ENCODE results near the gene ZRANB3. TPM values are rescaled to one million over a fixed set of nuclear protein-coding genes. Genes with fewer than 3 reads are reported as not detected.

Gene ZRANB3
- 1 to 10 TPM in 2 of 4 donors, under 1 TPM in 1, not detected in 1; 0.81 to 3.6 (median 3.0) TPM for polyA plus RNA-seq
- long read RNA-seq, donor 1 = 0 reads
- long read RNA-seq, donor 2 = 0 reads
- long read RNA-seq, donor 3 = 0 reads
- long read RNA-seq, donor 4 = 0 reads
- long read RNA-seq, donor 5 = 0 reads
- long read RNA-seq, donor 6 = 0 reads
- long read RNA-seq, donor 7 = 0 reads
- long read RNA-seq, donor 8 = 0 reads
- long read RNA-seq, donor 9 = 0 reads
- long read RNA-seq, donor 10, full-length matches to known transcripts = 1 of 1 reads
- long read RNA-seq, donor 10, partial matches to known transcripts = 0 of 1 reads
- long read RNA-seq, donor 10, other reads (novel, unspliced or antisense) = 0 of 1 reads

GRCh38 chr2:135530313-135531230 is at the start of gene ZRANB3:
Gene ZRANB3 (minus strand): TSS chr2:135531218.
- peak within 1 kb of the TSS; percentile 42 to 95 (median 95) for H3K27ac ChIP-seq (ENCODE audit: low read depth in 1 of 3, low read length in 2 of 3)
- DNase-seq = peak; percentile 98 to 99
- WGBS, 3 donors = 0 to 1% (median 1%) methylated on average over 46 of the region's 46 CpGs
- peak; percentile 10 for FAIRE-seq
- H3K27me3 ChIP-seq (ENCODE audit: control insufficient read depth in 3 of 3, insufficient read depth in 3 of 3, low read length in 3 of 3) = no peaks in the 10 kb centered on the region
- H3K9me3 ChIP-seq (ENCODE audit: control insufficient read depth in 2 of 2, insufficient read depth in 1 of 2, low read depth in 1 of 2, low read length in 1 of 2) = no peaks in the 10 kb centered on the region
- H3K4me3 ChIP-seq (ENCODE audit: low read depth in 1 of 3, low read length in 3 of 3) = peak within 1 kb of the TSS; percentile 68 to 84 (median 81)
- H3K36me3 ChIP-seq (ENCODE audit: control insufficient read depth in 3 of 3, insufficient read depth in 2 of 3, low read depth in 1 of 3, low read length in 3 of 3) = no peaks in the 10 kb centered on the region
- peaks cover 0 to 3% (median 2%) of the 10 kb centered on the region in 3 donors for H3K4me1 ChIP-seq (ENCODE audit: control insufficient read depth in 3 of 3, insufficient read depth in 2 of 3, low read depth in 1 of 3, low read length in 2 of 3)

GRCh38 chr2:135573620-135574019 is 42.6 kb upstream of the ZRANB3 start:
- no peaks in the 10 kb centered on the region for H3K4me1 ChIP-seq (ENCODE audit: control insufficient read depth in 3 of 3, insufficient read depth in 2 of 3, low read depth in 1 of 3, low read length in 2 of 3)
- no peak for DNase-seq
- no peaks in the 10 kb centered on the region for H3K9me3 ChIP-seq (ENCODE audit: control insufficient read depth in 2 of 2, insufficient read depth in 1 of 2, low read depth in 1 of 2, low read length in 1 of 2)
- 93 to 100% (median 98%) methylated on average over 1 of the region's 1 CpG for WGBS, 3 donors
- H3K27ac ChIP-seq (ENCODE audit: low read depth in 1 of 3, low read length in 2 of 3) = no peak overlapping the region
- FAIRE-seq = no peak
- H3K27me3 ChIP-seq (ENCODE audit: control insufficient read depth in 3 of 3, insufficient read depth in 3 of 3, low read length in 3 of 3) = no peaks in the 10 kb centered on the region
- H3K36me3 ChIP-seq (ENCODE audit: control insufficient read depth in 3 of 3, insufficient read depth in 2 of 3, low read depth in 1 of 3, low read length in 3 of 3) = peaks cover 0 to 8% (median 0%) of the 10 kb centered on the region in 3 donors
- no peak overlapping the region for H3K4me3 ChIP-seq (ENCODE audit: low read depth in 1 of 3, low read length in 3 of 3)

DNA sequence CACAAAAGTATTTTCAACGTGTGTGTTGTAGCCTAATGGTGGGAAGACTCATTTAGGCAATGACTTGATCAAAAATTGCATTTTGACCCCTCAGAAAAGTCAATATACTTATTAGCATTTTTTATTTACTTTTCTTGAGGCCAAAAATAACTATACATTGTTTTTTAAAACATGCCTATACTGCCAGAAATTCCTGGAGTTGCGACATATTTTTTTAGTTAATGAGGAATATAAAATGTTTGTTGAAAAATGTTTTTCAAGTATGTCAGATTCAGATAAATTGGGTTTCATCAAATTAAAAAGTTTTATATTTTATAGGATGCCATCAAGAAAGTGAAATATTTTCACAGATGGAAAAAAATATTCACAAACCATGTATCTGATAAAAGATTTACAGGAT is 39.9 kb upstream of the ZRANB3 start:
- Histone ChIP-seq H3K9me3 (ENCODE audit: control insufficient read depth in 2 of 2, insufficient read depth in 1 of 2, low read depth in 1 of 2, low read length in 1 of 2) (no peaks in the 10 kb centered on the region), H3K36me3 (ENCODE audit: control insufficient read depth in 3 of 3, insufficient read depth in 2 of 3, low read depth in 1 of 3, low read length in 3 of 3) (peaks cover 0 to 14% (median 0%) of the 10 kb centered on the region in 3 donors), H3K4me1 (ENCODE audit: control insufficient read depth in 3 of 3, insufficient read depth in 2 of 3, low read depth in 1 of 3, low read length in 2 of 3) (no peaks in the 10 kb centered on the region), H3K27ac (ENCODE audit: low read depth in 1 of 3, low read length in 2 of 3) (no peak overlapping the region), H3K4me3 (ENCODE audit: low read depth in 1 of 3, low read length in 3 of 3) (no peak overlapping the region), H3K27me3 (ENCODE audit: control insufficient read depth in 3 of 3, insufficient read depth in 3 of 3, low read length in 3 of 3) (no peaks in the 10 kb centered on the region)
- FAIRE-seq = no peak
- WGBS, 3 donors = 87 to 93% (median 89%) methylated on average over 2 of the region's 2 CpGs
- no peak for DNase-seq

GRCh38 chr2:135563793-135564192 is 32.8 kb upstream of the ZRANB3 start:
- Histone ChIP-seq H3K9me3 (ENCODE audit: control insufficient read depth in 2 of 2, insufficient read depth in 1 of 2, low read depth in 1 of 2, low read length in 1 of 2) (no peaks in the 10 kb centered on the region), H3K27me3 (ENCODE audit: control insufficient read depth in 3 of 3, insufficient read depth in 3 of 3, low read length in 3 of 3) (no peaks in the 10 kb centered on the region), H3K4me1 (ENCODE audit: control insufficient read depth in 3 of 3, insufficient read depth in 2 of 3, low read depth in 1 of 3, low read length in 2 of 3) (no peaks in the 10 kb centered on the region), H3K4me3 (ENCODE audit: low read depth in 1 of 3, low read length in 3 of 3) (no peak overlapping the region), H3K27ac (ENCODE audit: low read depth in 1 of 3, low read length in 2 of 3) (no peak overlapping the region), H3K36me3 (ENCODE audit: control insufficient read depth in 3 of 3, insufficient read depth in 2 of 3, low read depth in 1 of 3, low read length in 3 of 3) (peaks cover 0 to 8% (median 0%) of the 10 kb centered on the region in 3 donors)
- 96 to 98% (median 97%) methylated on average over 4 of the region's 4 CpGs for WGBS, 3 donors
- no peak for DNase-seq
- no peak for FAIRE-seq

DNA sequence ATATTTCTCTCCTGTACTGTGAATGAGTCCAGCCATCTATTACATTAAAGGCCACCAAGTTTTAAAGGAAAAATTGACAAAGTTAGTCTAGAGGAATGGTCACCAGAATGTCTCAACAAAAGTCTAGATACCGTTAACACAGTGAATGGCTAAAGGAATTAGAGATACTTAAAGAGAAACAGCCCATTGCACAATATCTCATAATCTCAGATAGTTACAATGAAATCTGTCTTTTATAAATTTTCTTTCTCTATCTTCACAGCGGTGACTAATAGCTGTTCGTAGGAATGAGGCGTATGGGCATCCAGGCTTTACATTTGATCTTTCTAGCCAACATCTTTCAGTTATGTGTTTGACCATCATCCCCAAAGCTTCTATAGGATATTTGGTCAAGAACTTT is 30.9 kb upstream of the ZRANB3 start:
- Histone ChIP-seq H3K4me3 (ENCODE audit: low read depth in 1 of 3, low read length in 3 of 3) (no peak overlapping the region), H3K9me3 (ENCODE audit: control insufficient read depth in 2 of 2, insufficient read depth in 1 of 2, low read depth in 1 of 2, low read length in 1 of 2) (no peaks in the 10 kb centered on the region), H3K27ac (ENCODE audit: low read depth in 1 of 3, low read length in 2 of 3) (no peak overlapping the region), H3K27me3 (ENCODE audit: control insufficient read depth in 3 of 3, insufficient read depth in 3 of 3, low read length in 3 of 3) (no peaks in the 10 kb centered on the region), H3K36me3 (ENCODE audit: control insufficient read depth in 3 of 3, insufficient read depth in 2 of 3, low read depth in 1 of 3, low read length in 3 of 3) (peaks cover 0 to 4% (median 0%) of the 10 kb centered on the region in 3 donors), H3K4me1 (ENCODE audit: control insufficient read depth in 3 of 3, insufficient read depth in 2 of 3, low read depth in 1 of 3, low read length in 2 of 3) (no peaks in the 10 kb centered on the region)
- no peak for FAIRE-seq
- no peak for DNase-seq
- WGBS, 3 donors = 96 to 99% (median 97%) methylated on average over 4 of the region's 4 CpGs

DNA sequence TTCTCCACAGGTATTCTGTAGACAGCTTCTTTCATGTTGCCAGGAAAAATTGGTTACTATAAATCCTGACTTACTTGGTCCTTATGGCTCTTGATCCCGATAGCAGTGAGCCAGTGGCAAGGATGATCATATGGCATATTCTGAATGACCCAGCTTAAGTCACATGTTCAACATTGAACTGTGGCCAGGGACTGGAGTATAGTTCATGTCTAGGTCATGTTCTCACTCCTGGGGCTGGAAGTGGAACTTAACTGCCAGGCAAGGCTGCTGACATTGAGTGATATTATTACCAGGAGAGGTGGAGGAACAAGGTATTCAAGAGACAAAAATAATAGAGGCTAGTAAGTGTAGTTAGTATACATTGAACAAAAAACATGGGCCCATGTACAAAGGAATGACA is 26.5 kb upstream of the ZRANB3 start:
- H3K27me3 ChIP-seq (ENCODE audit: control insufficient read depth in 3 of 3, insufficient read depth in 3 of 3, low read length in 3 of 3) = no peaks in the 10 kb centered on the region
- H3K27ac ChIP-seq (ENCODE audit: low read depth in 1 of 3, low read length in 2 of 3) = no peak overlapping the region
- H3K9me3 ChIP-seq (ENCODE audit: control insufficient read depth in 2 of 2, insufficient read depth in 1 of 2, low read depth in 1 of 2, low read length in 1 of 2) = no peaks in the 10 kb centered on the region
- peaks cover 0 to 4% (median 0%) of the 10 kb centered on the region in 3 donors for H3K36me3 ChIP-seq (ENCODE audit: control insufficient read depth in 3 of 3, insufficient read depth in 2 of 3, low read depth in 1 of 3, low read length in 3 of 3)
- WGBS, 3 donors = 84 to 90% (median 85%) methylated on average over 1 of the region's 1 CpG
- no peaks in the 10 kb centered on the region for H3K4me1 ChIP-seq (ENCODE audit: control insufficient read depth in 3 of 3, insufficient read depth in 2 of 3, low read depth in 1 of 3, low read length in 2 of 3)
- peak; percentile 2 to 6 for DNase-seq
- no peak for FAIRE-seq
- no peak overlapping the region for H3K4me3 ChIP-seq (ENCODE audit: low read depth in 1 of 3, low read length in 3 of 3)

DNA sequence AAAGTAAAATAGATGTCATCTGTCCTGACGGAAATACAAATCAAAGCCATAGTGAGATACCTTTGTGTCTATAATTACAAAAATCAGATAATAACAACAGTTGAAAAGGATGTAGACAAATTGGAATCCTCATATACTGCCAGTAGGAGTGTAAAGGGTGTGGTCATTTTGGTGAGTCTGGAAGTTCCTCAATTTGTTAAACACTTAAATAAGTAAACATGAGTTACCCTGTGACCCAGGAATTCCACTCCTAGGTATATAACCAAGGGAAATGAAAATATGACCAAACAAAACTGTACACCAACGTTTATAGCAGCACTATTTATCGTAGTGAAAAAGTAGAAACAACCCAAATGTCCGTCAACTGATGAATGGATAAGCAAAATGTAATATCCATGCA is 24.3 kb upstream of the ZRANB3 start:
- WGBS, 3 donors = 87 to 90% (median 88%) methylated on average over 4 of the region's 4 CpGs
- H3K4me1 ChIP-seq (ENCODE audit: control insufficient read depth in 3 of 3, insufficient read depth in 2 of 3, low read depth in 1 of 3, low read length in 2 of 3) = no peaks in the 10 kb centered on the region

DNA sequence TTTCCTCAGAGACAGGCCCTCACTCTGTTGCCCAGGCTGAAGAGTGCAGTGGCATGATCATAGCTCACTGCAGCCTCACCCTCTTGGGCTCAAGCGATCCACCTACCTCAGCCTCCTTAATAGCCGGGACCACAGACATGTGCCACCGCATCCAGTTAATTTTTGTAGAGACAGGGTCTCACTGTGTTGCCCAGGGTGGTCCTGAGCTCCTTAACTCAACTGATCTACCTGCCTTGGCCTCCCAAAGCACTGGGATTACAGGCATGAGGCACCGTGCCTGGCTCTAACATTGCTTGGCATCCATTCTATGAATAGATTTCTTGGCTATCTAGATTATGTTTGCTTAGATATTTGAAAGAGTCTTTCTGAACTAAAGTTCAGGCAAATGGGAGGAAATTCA is 21.9 kb upstream of the ZRANB3 start:
- H3K27me3 ChIP-seq (ENCODE audit: control insufficient read depth in 3 of 3, insufficient read depth in 3 of 3, low read length in 3 of 3) = no peaks in the 10 kb centered on the region

More for the DNA sequence above, 24.3 kb upstream of the ZRANB3 start:
- H3K27me3 ChIP-seq (ENCODE audit: control insufficient read depth in 3 of 3, insufficient read depth in 3 of 3, low read length in 3 of 3) = no peaks in the 10 kb centered on the region
- FAIRE-seq (no peak), DNase-seq (no peak)
- no peak overlapping the region for H3K4me3 ChIP-seq (ENCODE audit: low read depth in 1 of 3, low read length in 3 of 3)
- H3K27ac ChIP-seq (ENCODE audit: low read depth in 1 of 3, low read length in 2 of 3) = no peak overlapping the region
- no peaks in the 10 kb centered on the region for H3K9me3 ChIP-seq (ENCODE audit: control insufficient read depth in 2 of 2, insufficient read depth in 1 of 2, low read depth in 1 of 2, low read length in 1 of 2)
- H3K36me3 ChIP-seq (ENCODE audit: control insufficient read depth in 3 of 3, insufficient read depth in 2 of 3, low read depth in 1 of 3, low read length in 3 of 3) = peaks cover 0 to 4% (median 0%) of the 10 kb centered on the region in 3 donors

More for the DNA sequence above, 21.9 kb upstream of the ZRANB3 start:
- no peak for FAIRE-seq
- DNase-seq = no peak
- no peaks in the 10 kb centered on the region for H3K4me1 ChIP-seq (ENCODE audit: control insufficient read depth in 3 of 3, insufficient read depth in 2 of 3, low read depth in 1 of 3, low read length in 2 of 3)
- 91 to 96% (median 94%) methylated on average over 4 of the region's 4 CpGs for WGBS, 3 donors
- no peak overlapping the region for H3K4me3 ChIP-seq (ENCODE audit: low read depth in 1 of 3, low read length in 3 of 3)
- peaks cover 0 to 4% (median 0%) of the 10 kb centered on the region in 3 donors for H3K36me3 ChIP-seq (ENCODE audit: control insufficient read depth in 3 of 3, insufficient read depth in 2 of 3, low read depth in 1 of 3, low read length in 3 of 3)
- H3K27ac ChIP-seq (ENCODE audit: low read depth in 1 of 3, low read length in 2 of 3) = no peak overlapping the region
- H3K9me3 ChIP-seq (ENCODE audit: control insufficient read depth in 2 of 2, insufficient read depth in 1 of 2, low read depth in 1 of 2, low read length in 1 of 2) = no peaks in the 10 kb centered on the region
